Kidney (tissue), 14 donors: Measurements from ENCODE around the gene ACSF3. TPM values are rescaled to one million over a fixed set of nuclear protein-coding genes. Genes with fewer than 3 reads are reported as not detected.

Experiments used
- DNase-seq, 5 donors: peaks; one replicate each; pipeline ENCODE4 v3.0.0-alpha.2; 2013 to 2020
- FAIRE-seq: peaks from 2 replicates; lab custom pipeline; 2012; peaks lifted over from hg19 to GRCh38; lab: Jason Lieb, UNC
- H3K27ac ChIP-seq, 2 donors: one replicate each; pipeline ENCODE4 v1.7.0; 2013; ENCODE audit warnings: low read depth in 2 of 2, low read length in 2 of 2, inconsistent platforms in 1 of 2
- H3K27me3 ChIP-seq: one replicate; pipeline ENCODE4 v1.7.1; 2013; ENCODE audit warnings: low read length, inconsistent platforms; ENCODE audit not compliant: control insufficient read depth, insufficient read depth
- H3K36me3 ChIP-seq, 3 donors: one replicate each; pipeline versions ENCODE4 v1.7.0 to v1.7.1; 2013; ENCODE audit warnings: low read length in 3 of 3, control low read depth in 1 of 3, inconsistent platforms in 1 of 3; ENCODE audit not compliant: insufficient read depth in 3 of 3, control insufficient read depth in 2 of 3
- H3K4me1 ChIP-seq, 3 donors: one replicate each; pipeline versions ENCODE4 v1.7.0 to v1.7.1; 2013; ENCODE audit warnings: low read length in 3 of 3, inconsistent platforms in 1 of 3, low read depth in 1 of 3; ENCODE audit not compliant: control insufficient read depth in 2 of 3, insufficient read depth in 2 of 3
- H3K4me3 ChIP-seq, 3 donors: one replicate each; pipeline versions ENCODE4 v1.7.0 to v1.8.1; 2013; ENCODE audit warnings: low read length in 3 of 3, control low read depth in 1 of 3, inconsistent platforms in 1 of 3
- H3K9ac ChIP-seq, 3 donors: one replicate each; pipeline versions ENCODE4 v1.7.0 to v1.7.1; 2013; ENCODE audit warnings: low read length in 3 of 3, control low read depth in 1 of 3, inconsistent platforms in 1 of 3
- H3K9me3 ChIP-seq, 3 donors: one replicate each; pipeline versions ENCODE4 v1.7.0 to v1.7.1; 2013; ENCODE audit warnings: low read length in 3 of 3, control low read depth in 1 of 3, inconsistent platforms in 1 of 3; ENCODE audit not compliant: control insufficient read depth in 2 of 3, insufficient read depth in 1 of 3
- CTCF ChIP-seq: IDR thresholded peaks from 3 replicates; pipeline ENCODE4 v1.5.1; 2012; ENCODE audit warnings: mild to moderate bottlenecking, moderate library complexity, borderline replicate concordance; ENCODE audit not compliant: insufficient read depth; ENCODE audit errors: extremely low read depth
- intact Hi-C: fragments of 100-400 bp; cut with DNase I; formaldehyde crosslinking; loops from one replicate; pipeline ENCODE4 v1.11.1; 2022
- polyA plus RNA-seq: library from polyadenylated mRNA; stranded (reverse); fragments of 350-450 nt; fragmentation: Illumina TruSeq; extraction: RNeasy Lipid Tissue Mini Kit (QIAGEN cat#74804); gene quantifications from one replicate; pipeline ENCODE4 v1.2.3, GENCODE V29; 2014; ENCODE audit warnings: low read depth, low replicate concordance; ENCODE audit not compliant: insufficient read depth
- total RNA-seq: library from RNA; stranded (reverse); fragmentation: NEBNext Ultra II Directional; extraction: Animal tissue kit (Norgen Biotek cat#: 25700); gene quantifications from one replicate; pipeline ENCODE4 v1.2.1, GENCODE V29; 2021
- donor health status: control.
- donor health status: control.
- donor health status: control.
- donor health status: control.
- donor health status: control.
- donor health status: DM: yes; HTN: yes; CAD: no.
- donor health status: Normal renal cell carcinoma (clear cell type).

The ACSF3 gene
- total and polyA plus RNA-seq, 2 donors from 2014 or later = 33.2 to 39.0 TPM

GRCh38 chr16:89160977-89161701 is 67.5 kb downstream of the ACSF3 start:
- intact Hi-C loops = no loop called here
- FAIRE-seq = no peak
- Histone ChIP-seq H3K4me3 (no peak overlapping the region), H3K9ac (no peak overlapping the region), H3K4me1 (peaks cover 0 to 2% (median 0%) of the 10 kb centered on the region in 3 donors), H3K9me3 (no peaks in the 10 kb centered on the region), H3K27me3 (no peaks in the 10 kb centered on the region), H3K36me3 (no peaks in the 10 kb centered on the region), H3K27ac (no peak overlapping the region)
- DNase-seq = no peak
- no peak for TF ChIP-seq CTCF

- intact Hi-C loops = no loop called here
- Histone ChIP-seq H3K27ac (no peak overlapping the region), H3K4me3 (no peak overlapping the region), H3K36me3 (no peaks in the 10 kb centered on the region), H3K9me3 (no peaks in the 10 kb centered on the region), H3K27me3 (no peaks in the 10 kb centered on the region), H3K9ac (no peak overlapping the region), H3K4me1 (peaks cover 0 to 2% (median 0%) of the 10 kb centered on the region in 3 donors)
- peak in 1 of 5 donors; percentile 47 for DNase-seq
- no peak for FAIRE-seq
- no peak for TF ChIP-seq CTCF
These were observed 68.4 kb downstream of the ACSF3 start for GRCh38 chr16:89161763-89162713.

- no peaks in the 10 kb centered on the region for H3K36me3 ChIP-seq
- no peak overlapping the region for H3K27ac ChIP-seq
- no peak overlapping the region for H3K9ac ChIP-seq
- FAIRE-seq = no peak
- no peak overlapping the region for H3K4me3 ChIP-seq
- no peak for TF ChIP-seq CTCF
- no peaks in the 10 kb centered on the region for H3K9me3 ChIP-seq
- H3K4me1 ChIP-seq = peaks cover 0 to 2% (median 0%) of the 10 kb centered on the region in 3 donors
- intact Hi-C loops = no loop called here
- no peaks in the 10 kb centered on the region for H3K27me3 ChIP-seq
- no peak for DNase-seq
These were observed 69.6 kb downstream of the ACSF3 start for GRCh38 chr16:89163297-89163696.
